ENCODE measurements around the gene A3GALT2.
A peak's percentile ranks its signal among the peaks of the same experiment; 100 is the strongest.

Gene A3GALT2

GRCh38 chr1:33366762-33367484, 46.0 kb upstream of the A3GALT2 start:
- no peak overlapping the region for H3K4me3 ChIP-seq (replicated peaks in 1 of 2; ENCODE audit: low read depth in 2 of 2, low read length in 2 of 2)
- no peak for TF ChIP-seq CTCF (IDR thresholded peaks at IDR 0.05; ENCODE audit: low read depth, low read length)
- DNase-seq (ENCODE audit: low read depth in 2 of 2), result no peak

- no peak for TF ChIP-seq CTCF (IDR thresholded peaks at IDR 0.05; ENCODE audit: low read depth, low read length)
- DNase-seq (ENCODE audit: low read depth in 2 of 2), result peak; percentile 73 to 76
These were observed 44.7 kb upstream of the A3GALT2 start for GRCh38 chr1:33365560-33365997.

GRCh38 chr1:33364565-33364918, 43.6 kb upstream of the A3GALT2 start:
- H3K4me3 ChIP-seq (replicated peaks in 1 of 2; ENCODE audit: low read depth in 2 of 2, low read length in 2 of 2), result no peak overlapping the region
- no peak for TF ChIP-seq CTCF (IDR thresholded peaks at IDR 0.05; ENCODE audit: low read depth, low read length)
- DNase-seq (ENCODE audit: low read depth in 2 of 2), result no peak

More at GRCh38 chr1:33365560-33365997, 44.7 kb upstream of the A3GALT2 start:
- H3K4me3 ChIP-seq (replicated peaks in 1 of 2; ENCODE audit: low read depth in 2 of 2, low read length in 2 of 2), result no peak overlapping the region

GRCh38 chr1:33363470-33363861, 42.6 kb upstream of the A3GALT2 start:
- TF ChIP-seq CTCF (IDR thresholded peaks at IDR 0.05; ENCODE audit: low read depth, low read length), result no peak
- H3K4me3 ChIP-seq (replicated peaks in 1 of 2; ENCODE audit: low read depth in 2 of 2, low read length in 2 of 2), result no peak overlapping the region

GRCh38 chr1:33363021-33363420, 42.1 kb upstream of the A3GALT2 start:
- no peak overlapping the region for H3K4me3 ChIP-seq (replicated peaks in 1 of 2; ENCODE audit: low read depth in 2 of 2, low read length in 2 of 2)
- no peak for DNase-seq (ENCODE audit: low read depth in 2 of 2)
- no peak for TF ChIP-seq CTCF (IDR thresholded peaks at IDR 0.05; ENCODE audit: low read depth, low read length)

More at GRCh38 chr1:33363470-33363861, 42.6 kb upstream of the A3GALT2 start:
- no peak for DNase-seq (ENCODE audit: low read depth in 2 of 2)

GRCh38 chr1:33361532-33362235, 40.8 kb upstream of the A3GALT2 start:
- no peak overlapping the region for H3K4me3 ChIP-seq (replicated peaks in 1 of 2; ENCODE audit: low read depth in 2 of 2, low read length in 2 of 2)
- DNase-seq (ENCODE audit: low read depth in 2 of 2), result peak; percentile 60 to 83

More at GRCh38 chr1:33361532-33362235, 40.8 kb upstream of the A3GALT2 start:
- TF ChIP-seq CTCF (IDR thresholded peaks at IDR 0.05; ENCODE audit: low read depth, low read length), result no peak
